CD4-positive, alpha-beta T cell (primary cell): ENCODE measurements around the gene RBP3. TPM values are rescaled to one million over a fixed set of nuclear protein-coding genes. Genes with fewer than 3 reads are reported as not detected.

Experiments used
- ATAC-seq: fragments of 200-7000 bp; cut with Tn5 transposase; one replicate; pipeline ENCODE4 v1.10.0; 2022; ENCODE audit warnings: mild to moderate bottlenecking; ENCODE audit not compliant: poor library complexity
- CTCF ChIA-PET: fragments of 350-600 bp; sonication (Branson Sonifier 250); formaldehyde crosslinking; loops from one replicate; lab custom pipeline; 2021; ENCODE audit warnings: antibody characterized with exemption, inconsistent platforms; lab: Charles Lee
- POLR2A ChIA-PET: fragments of 350-600 bp; sonication (Branson Sonifier 250); formaldehyde crosslinking; loops from one replicate; lab custom pipeline; 2021; ENCODE audit warnings: antibody characterized with exemption, inconsistent platforms; lab: Charles Lee
- DNase-seq, 14 experiments: peaks; one replicate each; pipeline ENCODE4 v3.0.0-alpha.2; 2013 to 2020; ENCODE audit warnings: mixed read lengths in 2 of 14
- H3K27ac ChIP-seq, 2 donors: one replicate each; pipeline versions ENCODE4 v1.5.1 to v1.7.0; 2013; ENCODE audit warnings: low read length in 2 of 2, low read depth in 1 of 2, mild to moderate bottlenecking in 1 of 2
- H3K27me3 ChIP-seq, 2 experiments: 1 replicate in 1 of 2; 2 replicates in 1 of 2; pipeline versions ENCODE4 v1.6.1 to v1.7.0; 2013; ENCODE audit warnings: low read length in 2 of 2, control low read depth in 1 of 2, mild to moderate bottlenecking in 1 of 2, moderate library complexity in 1 of 2; ENCODE audit not compliant: insufficient read depth in 2 of 2, control insufficient read depth in 1 of 2
- H3K36me3 ChIP-seq: one replicate; pipeline ENCODE4 v1.6.1; 2013; ENCODE audit warnings: low read length, control low read depth; ENCODE audit not compliant: insufficient read depth
- H3K4me1 ChIP-seq: one replicate; pipeline ENCODE4 v1.6.1; 2013; ENCODE audit warnings: low read length, control low read depth; ENCODE audit not compliant: insufficient read depth
- H3K4me3 ChIP-seq: one replicate; pipeline ENCODE4 v1.5.1; 2013; ENCODE audit warnings: mild to moderate bottlenecking, low read length, moderate library complexity
- H3K9me3 ChIP-seq, 2 experiments: 1 replicate in 1 of 2; 2 replicates in 1 of 2; pipeline versions ENCODE4 v1.6.1 to v1.7.0; 2013; ENCODE audit warnings: low read length in 2 of 2, mild to moderate bottlenecking in 2 of 2, control low read depth in 1 of 2, moderate library complexity in 1 of 2; ENCODE audit not compliant: control insufficient read depth in 1 of 2, insufficient read depth in 1 of 2
- H3K27ac Mint-ChIP-seq: one replicate; pipeline ENCODE4 v1.8.0; 2020; ENCODE audit warnings: mixed read lengths
- H3K27me3 Mint-ChIP-seq: one replicate; pipeline ENCODE4 v1.8.0; 2021; ENCODE audit warnings: mixed read lengths
- H3K36me3 Mint-ChIP-seq: one replicate; pipeline ENCODE4 v1.8.0; 2021; ENCODE audit warnings: low read depth, mixed read lengths
- H3K4me1 Mint-ChIP-seq: one replicate; pipeline ENCODE4 v1.8.0; 2021; ENCODE audit warnings: low read depth, mixed read lengths
- H3K4me3 Mint-ChIP-seq: one replicate; pipeline ENCODE4 v1.8.0; 2020; ENCODE audit warnings: mild to moderate bottlenecking, mixed read lengths
- H3K9me3 Mint-ChIP-seq: one replicate; pipeline ENCODE4 v1.8.0; 2020; ENCODE audit warnings: mixed read lengths
- intact Hi-C, 2 experiments: fragments of 100-400 bp; cut with DNase I in 1 of 2; cut with micrococcal nuclease in 1 of 2; formaldehyde crosslinking; loops; one replicate each; pipeline versions ENCODE4 v1.15.1 to v1.9.0; 2023 to 2025; cut with DNase I, micrococcal nuclease
- total RNA-seq, 174 experiments: library from RNA in 2 of 174; stranded (reverse) in 2 of 174; gene quantifications; one replicate each; pipeline ENCODE4 v1.2.3 and lab custom pipeline; 2021 to 2026
- TF ChIP-seq, protein P1 (sequence below): fragments of 200-600 bp; IDR thresholded peaks from one replicate; pipeline ENCODE4 v1.8.0; 2022; ENCODE audit warnings: antibody characterized with exemption, mild to moderate bottlenecking

Gene RBP3
- total RNA-seq, 2 experiments from 2014 or later = not detected

DNA sequence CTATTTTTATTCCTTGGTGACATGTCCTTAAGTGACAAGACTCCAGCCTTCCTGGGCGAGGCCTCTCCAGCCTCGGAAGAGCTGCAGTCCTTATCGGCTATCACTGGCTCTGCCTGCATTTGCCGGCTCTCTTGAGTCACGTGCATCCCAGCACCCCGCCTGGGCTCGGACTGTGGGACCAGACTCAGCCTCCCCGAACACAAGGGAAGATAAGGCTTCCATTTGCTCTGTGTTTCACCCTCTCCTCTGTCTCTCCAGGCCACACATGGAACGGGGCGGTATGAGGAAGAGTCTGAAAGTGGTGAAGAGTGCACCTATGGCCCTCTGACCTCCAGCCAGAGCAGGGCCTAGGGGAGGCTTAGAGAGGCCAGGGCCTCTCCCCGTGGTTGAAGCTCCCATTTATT, 21.2 kb upstream of the RBP3 start:
- no peaks in the 10 kb centered on the region for H3K9me3 Mint-ChIP-seq
- no peak overlapping the region for H3K4me3 Mint-ChIP-seq
- H3K36me3 ChIP-seq = no peaks in the 10 kb centered on the region
- DNase-seq (no peak), ATAC-seq (no peak)
- H3K27me3 Mint-ChIP-seq = peaks cover 3% of the 10 kb centered on the region
- H3K4me3 ChIP-seq = no peak overlapping the region
- intact Hi-C loops = no loop called here
- CTCF ChIA-PET = no interaction called here
- TF ChIP-seq, protein P1, sequence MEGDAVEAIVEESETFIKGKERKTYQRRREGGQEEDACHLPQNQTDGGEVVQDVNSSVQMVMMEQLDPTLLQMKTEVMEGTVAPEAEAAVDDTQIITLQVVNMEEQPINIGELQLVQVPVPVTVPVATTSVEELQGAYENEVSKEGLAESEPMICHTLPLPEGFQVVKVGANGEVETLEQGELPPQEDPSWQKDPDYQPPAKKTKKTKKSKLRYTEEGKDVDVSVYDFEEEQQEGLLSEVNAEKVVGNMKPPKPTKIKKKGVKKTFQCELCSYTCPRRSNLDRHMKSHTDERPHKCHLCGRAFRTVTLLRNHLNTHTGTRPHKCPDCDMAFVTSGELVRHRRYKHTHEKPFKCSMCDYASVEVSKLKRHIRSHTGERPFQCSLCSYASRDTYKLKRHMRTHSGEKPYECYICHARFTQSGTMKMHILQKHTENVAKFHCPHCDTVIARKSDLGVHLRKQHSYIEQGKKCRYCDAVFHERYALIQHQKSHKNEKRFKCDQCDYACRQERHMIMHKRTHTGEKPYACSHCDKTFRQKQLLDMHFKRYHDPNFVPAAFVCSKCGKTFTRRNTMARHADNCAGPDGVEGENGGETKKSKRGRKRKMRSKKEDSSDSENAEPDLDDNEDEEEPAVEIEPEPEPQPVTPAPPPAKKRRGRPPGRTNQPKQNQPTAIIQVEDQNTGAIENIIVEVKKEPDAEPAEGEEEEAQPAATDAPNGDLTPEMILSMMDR = no peak
- no peaks in the 10 kb centered on the region for H3K4me1 Mint-ChIP-seq
- no peaks in the 10 kb centered on the region for H3K36me3 Mint-ChIP-seq
- H3K9me3 ChIP-seq = peaks cover 0 to 5% of the 10 kb centered on the region in 2 experiments
- H3K27ac ChIP-seq = no peak overlapping the region
- no peaks in the 10 kb centered on the region for H3K4me1 ChIP-seq
- POLR2A ChIA-PET = no interaction called here
- peaks cover 0 to 2% of the 10 kb centered on the region in 2 experiments for H3K27me3 ChIP-seq
- no peak overlapping the region for H3K27ac Mint-ChIP-seq

DNA sequence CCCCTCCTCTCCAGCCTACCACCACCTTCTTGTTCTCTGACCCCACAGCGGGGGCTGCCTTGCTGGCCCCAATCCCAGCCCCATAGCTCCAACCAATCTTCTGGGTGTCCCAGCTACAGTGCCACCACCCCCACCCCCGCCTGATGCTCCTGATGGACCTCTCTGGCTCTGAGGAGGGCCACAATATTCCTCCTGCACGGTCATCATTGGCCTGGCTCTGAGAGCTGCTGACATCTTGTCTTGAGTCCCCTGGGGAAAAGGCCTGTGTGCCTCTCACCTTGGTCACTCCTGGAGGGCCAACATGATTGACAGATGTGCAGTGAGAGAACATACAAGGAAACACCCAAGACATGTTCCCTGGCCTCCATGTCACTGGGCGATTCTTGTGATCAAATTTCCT, 18.3 kb upstream of the RBP3 start:
- H3K4me1 Mint-ChIP-seq = no peaks in the 10 kb centered on the region
- POLR2A ChIA-PET = no interaction called here
- H3K4me3 ChIP-seq = no peak overlapping the region
- H3K9me3 Mint-ChIP-seq = no peaks in the 10 kb centered on the region
- H3K9me3 ChIP-seq = peaks cover 0 to 5% of the 10 kb centered on the region in 2 experiments
- TF ChIP-seq, protein P1 = no peak
- no peak overlapping the region for H3K27ac Mint-ChIP-seq
- H3K27me3 Mint-ChIP-seq = peaks cover under 1% of the 10 kb centered on the region
- H3K36me3 Mint-ChIP-seq = no peaks in the 10 kb centered on the region
- ATAC-seq = no peak
- H3K4me1 ChIP-seq = no peaks in the 10 kb centered on the region
- H3K4me3 Mint-ChIP-seq = no peak overlapping the region
- CTCF ChIA-PET = no interaction called here
- no peak overlapping the region for H3K27ac ChIP-seq
- H3K27me3 ChIP-seq = no peaks in the 10 kb centered on the region
- intact Hi-C loops = no loop called here
- DNase-seq = no peak
- no peaks in the 10 kb centered on the region for H3K36me3 ChIP-seq

- no peaks in the 10 kb centered on the region for H3K27me3 ChIP-seq
- intact Hi-C loops = no loop called here
- Mint-ChIP-seq H3K4me1 (no peaks in the 10 kb centered on the region), H3K27ac (no peak overlapping the region), H3K9me3 (no peaks in the 10 kb centered on the region), H3K27me3 (no peaks in the 10 kb centered on the region), H3K4me3 (no peak overlapping the region), H3K36me3 (no peaks in the 10 kb centered on the region)
- DNase-seq (no peak), ATAC-seq (no peak)
- TF ChIP-seq, protein P1 = no peak
- H3K4me1 ChIP-seq = no peaks in the 10 kb centered on the region
- H3K36me3 ChIP-seq = no peaks in the 10 kb centered on the region
- ChIA-PET CTCF (no interaction called here), POLR2A (no interaction called here)
- H3K9me3 ChIP-seq = peaks cover 0 to 5% of the 10 kb centered on the region in 2 experiments
- no peak overlapping the region for H3K27ac ChIP-seq
- no peak overlapping the region for H3K4me3 ChIP-seq
Observed at GRCh38 chr10:47330366-47330765, 17.8 kb upstream of the RBP3 start.
